Right atrium auricular region (tissue), 2 donors: ENCODE data around the gene OSBPL6. TPM values are rescaled to one million over a fixed set of nuclear protein-coding genes. Genes with fewer than 3 reads are reported as not detected.

Source experiments
- DNase-seq: peaks from one replicate; pipeline ENCODE4 v3.0.0-alpha.2; 2019; ENCODE audit warnings: low spot score
- H3K27ac ChIP-seq, 2 donors: fragments of 200-600 bp; sonication (generic); 1 replicate in 1 of 2; 2 replicates in 1 of 2; pipeline ENCODE4 v1.5.1; 2016 to 2019
- H3K27me3 ChIP-seq, 2 donors: fragments of 200-600 bp; sonication (generic); one replicate each; pipeline versions ENCODE4 v1.5.1 to v1.6.0; 2017 to 2019
- H3K36me3 ChIP-seq: fragments of 200-600 bp; sonication (generic); one replicate; pipeline ENCODE4 v1.5.1; 2016
- H3K4me1 ChIP-seq, 2 donors: fragments of 200-600 bp; sonication (generic); one replicate each; pipeline versions ENCODE4 v1.5.1 to v1.6.0; 2017 to 2019
- H3K4me3 ChIP-seq, 2 donors: fragments of 200-600 bp; sonication (generic); 1 replicate in 1 of 2; 2 replicates in 1 of 2; pipeline ENCODE4 v1.5.1; 2017 to 2019; ENCODE audit warnings: mild to moderate bottlenecking in 1 of 2, moderate library complexity in 1 of 2
- H3K9me3 ChIP-seq, 2 donors: fragments of 200-600 bp; sonication (generic); one replicate each; pipeline ENCODE4 v1.5.1; 2019
- CTCF ChIP-seq, 2 donors: fragments of 200-600 bp; sonication (generic); IDR thresholded peaks; one replicate each; pipeline ENCODE4 v1.5.1; 2019; ENCODE audit warnings: antibody characterized with exemption in 2 of 2
- total RNA-seq, 2 donors: library from RNA; depleted of rRNA; stranded (reverse); fragments of >200 nt; gene quantifications; one replicate each; pipeline ENCODE4 v1.1.0, GENCODE V29; 2016

OSBPL6 gene
- total RNA-seq, 2 donors from 2014 or later: 4.8 to 11.5 TPM

- TF ChIP-seq CTCF (IDR thresholded peaks at IDR 0.05): no peak
Measured at GRCh38 chr2:178298785-178299212, 104.5 kb downstream of the OSBPL6 start.

GRCh38 chr2:178301649-178302238 lies 107.4 kb downstream of the OSBPL6 start:
- Histone ChIP-seq H3K27me3 (no peaks in the 10 kb centered on the region), H3K4me3 (no peak overlapping the region), H3K36me3 (no peaks in the 10 kb centered on the region), H3K27ac (no peak overlapping the region), H3K4me1 (peaks cover 0 to 8% of the 10 kb centered on the region in 2 donors), H3K9me3 (no peaks in the 10 kb centered on the region)
- TF ChIP-seq CTCF (IDR thresholded peaks at IDR 0.05): no peak
- DNase-seq: no peak

More at GRCh38 chr2:178298785-178299212, 104.5 kb downstream of the OSBPL6 start:
- Histone ChIP-seq H3K9me3 (no peaks in the 10 kb centered on the region), H3K4me3 (no peak overlapping the region), H3K4me1 (peaks cover 0 to 8% of the 10 kb centered on the region in 2 donors), H3K27ac (peak overlapping the region in 1 of 2 donors; percentile 20), H3K27me3 (no peaks in the 10 kb centered on the region), H3K36me3 (no peaks in the 10 kb centered on the region)
- no peak for DNase-seq

- Histone ChIP-seq H3K9me3 (no peaks in the 10 kb centered on the region), H3K27me3 (no peaks in the 10 kb centered on the region), H3K4me3 (no peak overlapping the region), H3K4me1 (no peaks in the 10 kb centered on the region), H3K36me3 (no peaks in the 10 kb centered on the region), H3K27ac (no peak overlapping the region)
- TF ChIP-seq CTCF (IDR thresholded peaks at IDR 0.05): no peak
- no peak for DNase-seq
Measured at GRCh38 chr2:178304333-178304732, 110.0 kb downstream of the OSBPL6 start.

- Histone ChIP-seq H3K36me3 (no peaks in the 10 kb centered on the region), H3K4me1 (no peaks in the 10 kb centered on the region), H3K27me3 (no peaks in the 10 kb centered on the region), H3K9me3 (no peaks in the 10 kb centered on the region), H3K4me3 (no peak overlapping the region), H3K27ac (no peak overlapping the region)
- no peak for DNase-seq
- peak in 1 of 2 donors; percentile 56 for TF ChIP-seq CTCF (IDR thresholded peaks at IDR 0.05)
Measured at GRCh38 chr2:178306352-178307073, 112.2 kb downstream of the OSBPL6 start.

- no peak for DNase-seq
- H3K27me3 ChIP-seq: no peaks in the 10 kb centered on the region
- no peak for TF ChIP-seq CTCF (IDR thresholded peaks at IDR 0.05)
- H3K4me3 ChIP-seq: no peak overlapping the region
- H3K36me3 ChIP-seq: no peaks in the 10 kb centered on the region
- no peaks in the 10 kb centered on the region for H3K9me3 ChIP-seq
- H3K27ac ChIP-seq: no peak overlapping the region
- H3K4me1 ChIP-seq: no peaks in the 10 kb centered on the region
Measured at GRCh38 chr2:178307650-178308049, 113.3 kb downstream of the OSBPL6 start.
